MM.1S (cell line): Measurements from ENCODE around the gene SYNE2.

Experiments
- EZH2phosphoT487 ChIP-seq: fragments of 300-600 bp; sonication (generic); IDR thresholded peaks from 2 replicates; pipeline ENCODE4 v1.6.1; 2018; ENCODE audit warnings: antibody characterized with exemption, low read length
- TF ChIP-seq, protein P1 (sequence below): fragments of 300-600 bp; sonication (generic); IDR thresholded peaks from 2 replicates; pipeline ENCODE4 v1.5.1; 2016; ENCODE audit warnings: antibody characterized with exemption, low read length, mixed read lengths

DNA sequence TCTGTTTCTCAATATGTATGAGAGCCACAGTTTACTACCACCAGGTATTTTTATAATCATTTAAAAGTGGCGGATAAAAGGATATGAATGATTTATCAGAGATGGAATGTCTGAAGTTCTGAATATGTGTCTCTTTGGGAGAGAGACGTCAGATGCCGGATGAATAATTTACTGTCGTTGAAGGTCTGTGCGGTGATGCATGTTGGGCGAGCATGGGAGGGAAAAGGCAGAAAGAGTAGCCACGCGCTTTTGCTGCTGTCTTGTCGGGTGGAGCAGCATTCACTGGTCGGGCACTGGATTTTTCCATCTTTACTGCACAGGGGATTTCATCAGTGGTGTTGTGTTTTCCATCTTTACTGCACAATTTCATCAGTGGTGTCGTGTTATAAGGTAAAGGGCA is 65.6 kb downstream of the SYNE2 start:
- TF ChIP-seq, protein P1, sequence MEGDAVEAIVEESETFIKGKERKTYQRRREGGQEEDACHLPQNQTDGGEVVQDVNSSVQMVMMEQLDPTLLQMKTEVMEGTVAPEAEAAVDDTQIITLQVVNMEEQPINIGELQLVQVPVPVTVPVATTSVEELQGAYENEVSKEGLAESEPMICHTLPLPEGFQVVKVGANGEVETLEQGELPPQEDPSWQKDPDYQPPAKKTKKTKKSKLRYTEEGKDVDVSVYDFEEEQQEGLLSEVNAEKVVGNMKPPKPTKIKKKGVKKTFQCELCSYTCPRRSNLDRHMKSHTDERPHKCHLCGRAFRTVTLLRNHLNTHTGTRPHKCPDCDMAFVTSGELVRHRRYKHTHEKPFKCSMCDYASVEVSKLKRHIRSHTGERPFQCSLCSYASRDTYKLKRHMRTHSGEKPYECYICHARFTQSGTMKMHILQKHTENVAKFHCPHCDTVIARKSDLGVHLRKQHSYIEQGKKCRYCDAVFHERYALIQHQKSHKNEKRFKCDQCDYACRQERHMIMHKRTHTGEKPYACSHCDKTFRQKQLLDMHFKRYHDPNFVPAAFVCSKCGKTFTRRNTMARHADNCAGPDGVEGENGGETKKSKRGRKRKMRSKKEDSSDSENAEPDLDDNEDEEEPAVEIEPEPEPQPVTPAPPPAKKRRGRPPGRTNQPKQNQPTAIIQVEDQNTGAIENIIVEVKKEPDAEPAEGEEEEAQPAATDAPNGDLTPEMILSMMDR, result no peak
- TF ChIP-seq EZH2phosphoT487, result no peak
